SU-DHL-6 (cell line): ENCODE measurements around the gene SNX8.

Source experiments
- H2AFZ ChIP-seq: fragments of 200-600 bp; sonication (generic); 2 replicates; pipeline ENCODE4 v1.6.1; 2014; ENCODE audit warnings: low read depth, mild to moderate bottlenecking, moderate library complexity, mixed read lengths, antibody characterized with exemption, low read length; ENCODE audit not compliant: severe bottlenecking
- H3F3A ChIP-seq: fragments of 200-600 bp; shearing (Covaris generic); 2 replicates; pipeline ENCODE4 v1.6.0; 2016; ENCODE audit warnings: antibody characterized with exemption, mild to moderate bottlenecking; ENCODE audit not compliant: insufficient read depth
- H3K27ac ChIP-seq: fragments of 200-600 bp; sonication (generic); 2 replicates; pipeline ENCODE4 v1.5.1; 2016; ENCODE audit warnings: low read depth, mild to moderate bottlenecking, low read length, moderate library complexity, mixed read lengths
- H3K27me3 ChIP-seq: fragments of 200-600 bp; sonication (generic), shearing (Covaris generic); 2 replicates; pipeline ENCODE4 v1.6.0; 2014; ENCODE audit warnings: mild to moderate bottlenecking, low read length
- H3K36me3 ChIP-seq: fragments of 200-600 bp; sonication (generic); 2 replicates; pipeline ENCODE4 v1.6.1; 2014; ENCODE audit warnings: mild to moderate bottlenecking, low read length, mixed read lengths
- H3K4me2 ChIP-seq: fragments of 300-600, 200-600 bp; shearing (Covaris generic), sonication (generic); 2 replicates; pipeline ENCODE4 v1.6.0; 2014; ENCODE audit warnings: low read length, low read depth, mild to moderate bottlenecking; ENCODE audit not compliant: poor library complexity, severe bottlenecking
- H3K4me3 ChIP-seq: fragments of 200-600 bp; sonication (generic); 2 replicates; pipeline ENCODE4 v1.5.1; 2014; ENCODE audit warnings: antibody characterized with exemption, low read length, mild to moderate bottlenecking, mixed read lengths; ENCODE audit not compliant: insufficient read depth, poor library complexity, severe bottlenecking
- H3K79me2 ChIP-seq: fragments of 200-600 bp; sonication (generic); 2 replicates; pipeline ENCODE4 v1.6.1; 2014; ENCODE audit warnings: mild to moderate bottlenecking, low read length, moderate library complexity; ENCODE audit not compliant: insufficient read depth
- H3K9ac ChIP-seq: fragments of 200-600 bp; sonication (generic); 2 replicates; pipeline ENCODE4 v1.7.0; 2014; ENCODE audit warnings: mild to moderate bottlenecking, low read length
- H3K9me2 ChIP-seq: fragments of 200-600 bp; sonication (generic); replicated peaks from 2 replicates; pipeline ENCODE4 v1.6.1; 2014; ENCODE audit warnings: low read length; ENCODE audit not compliant: insufficient read depth
- H3K9me3 ChIP-seq: fragments of 200-600 bp; sonication (generic); 2 replicates; pipeline ENCODE4 v1.6.1; 2014; ENCODE audit warnings: low read length, mixed read lengths; ENCODE audit not compliant: insufficient read depth
- H4K20me1 ChIP-seq: fragments of 200-600 bp; sonication (generic); 2 replicates; pipeline ENCODE4 v1.6.1; 2014; ENCODE audit warnings: low read depth, mild to moderate bottlenecking, antibody characterized with exemption, low read length, moderate library complexity, mixed read lengths
- CTCF ChIP-seq: fragments of 200-600 bp; sonication (generic); IDR thresholded peaks from one replicate; pipeline ENCODE4 v1.5.1; 2017; ENCODE audit warnings: antibody characterized with exemption, mild to moderate bottlenecking, low read length, moderate library complexity; ENCODE audit not compliant: insufficient read depth, poor library complexity, severe bottlenecking
- EZH2phosphoT487 ChIP-seq: fragments of 200-600 bp; sonication (generic), shearing (Covaris generic); conservative IDR thresholded peaks from 2 replicates; pipeline ENCODE4 v1.6.1; 2018; ENCODE audit warnings: mild to moderate bottlenecking, antibody characterized with exemption, low read length, moderate library complexity, mixed read lengths

The SNX8 gene

GRCh38 chr7:2275101-2275500 lies 39.1 kb downstream of the SNX8 start:
- TF ChIP-seq EZH2phosphoT487: no peak
- no peak for TF ChIP-seq CTCF
- H3K9me2 ChIP-seq: no peaks in the 10 kb centered on the region
- H3F3A ChIP-seq: peaks cover 2% of the 10 kb centered on the region; the same call in 1 of the 2 replicates
- no peak overlapping the region for H3K9ac ChIP-seq
- no peaks in the 10 kb centered on the region for H3K27me3 ChIP-seq
- H4K20me1 ChIP-seq: no peaks in the 10 kb centered on the region; the same call in 1 of the 2 replicates
- H3K9me3 ChIP-seq: no peaks in the 10 kb centered on the region
- H3K4me2 ChIP-seq: no peak overlapping the region
- no peaks in the 10 kb centered on the region for H3K36me3 ChIP-seq
- peaks cover 10% of the 10 kb centered on the region for H3K79me2 ChIP-seq
- H3K27ac ChIP-seq: no peak overlapping the region
- H3K4me3 ChIP-seq: no peak overlapping the region
- no peak overlapping the region for H2AFZ ChIP-seq

GRCh38 chr7:2274666-2275065 lies 39.6 kb downstream of the SNX8 start:
- Histone ChIP-seq H3K36me3 (no peaks in the 10 kb centered on the region), H3F3A (no peaks in the 10 kb centered on the region), H4K20me1 (no peaks in the 10 kb centered on the region; the same call in 1 of the 2 replicates), H3K79me2 (peaks cover 5% of the 10 kb centered on the region), H2AFZ (no peak overlapping the region), H3K27ac (no peak overlapping the region), H3K9me3 (no peaks in the 10 kb centered on the region), H3K27me3 (no peaks in the 10 kb centered on the region), H3K4me2 (no peak overlapping the region), H3K9ac (no peak overlapping the region), H3K4me3 (no peak overlapping the region), H3K9me2 (no peaks in the 10 kb centered on the region)
- no peak for TF ChIP-seq CTCF
- TF ChIP-seq EZH2phosphoT487: no peak

- H3F3A ChIP-seq: no peaks in the 10 kb centered on the region
- H3K9me3 ChIP-seq: no peaks in the 10 kb centered on the region
- H3K36me3 ChIP-seq: no peaks in the 10 kb centered on the region
- H3K4me3 ChIP-seq: no peak overlapping the region
- H3K9me2 ChIP-seq: no peaks in the 10 kb centered on the region
- H2AFZ ChIP-seq: no peak overlapping the region
- H3K27ac ChIP-seq: no peak overlapping the region
- H4K20me1 ChIP-seq: no peaks in the 10 kb centered on the region; the same call in 1 of the 2 replicates
- TF ChIP-seq EZH2phosphoT487 (no peak), CTCF (no peak)
- H3K79me2 ChIP-seq: no peaks in the 10 kb centered on the region
- no peaks in the 10 kb centered on the region for H3K27me3 ChIP-seq
- no peak overlapping the region for H3K4me2 ChIP-seq
- no peak overlapping the region for H3K9ac ChIP-seq
Observed at GRCh38 chr7:2273866-2274265, 40.4 kb downstream of the SNX8 start.

GRCh38 chr7:2272031-2272430 lies 42.2 kb downstream of the SNX8 start:
- H3K36me3 ChIP-seq: no peaks in the 10 kb centered on the region
- no peak overlapping the region for H3K9ac ChIP-seq
- H3K4me3 ChIP-seq: no peak overlapping the region
- no peaks in the 10 kb centered on the region for H3K79me2 ChIP-seq
- no peaks in the 10 kb centered on the region; the same call in 1 of the 2 replicates for H4K20me1 ChIP-seq
- H3K27ac ChIP-seq: no peak overlapping the region
- no peaks in the 10 kb centered on the region for H3F3A ChIP-seq
- no peaks in the 10 kb centered on the region for H3K9me3 ChIP-seq
- no peak overlapping the region for H3K4me2 ChIP-seq
- TF ChIP-seq EZH2phosphoT487 (no peak), CTCF (no peak)
- no peak overlapping the region for H2AFZ ChIP-seq
- no peaks in the 10 kb centered on the region for H3K9me2 ChIP-seq
- H3K27me3 ChIP-seq: no peaks in the 10 kb centered on the region
